Brain microvascular endothelial cell (primary cell): ENCODE measurements around the gene PRKAG3.

Source experiments
- DNase-seq: peaks from one replicate; pipeline ENCODE4 v3.0.0-alpha.2; 2020
- H3K27ac ChIP-seq: fragments of 250-450 bp; sonication (Bioruptor Pico); 2 replicates; pipeline ENCODE4 v1.5.1; 2020; ENCODE audit warnings: mild to moderate bottlenecking, moderate library complexity
- H3K27me3 ChIP-seq: fragments of 250-450 bp; sonication (Bioruptor Pico); replicated peaks from 2 replicates; pipeline ENCODE4 v1.5.1; 2020; ENCODE audit warnings: mild to moderate bottlenecking
- H3K36me3 ChIP-seq: fragments of 250-450 bp; sonication (Bioruptor Pico); replicated peaks from 2 replicates; pipeline ENCODE4 v1.5.1; 2020; ENCODE audit warnings: mild to moderate bottlenecking
- H3K4me3 ChIP-seq: 2 replicates; pipeline ENCODE4 v1.5.1; 2011; ENCODE audit warnings: low read depth, mild to moderate bottlenecking, control low read depth, low read length, moderate library complexity
- in situ Hi-C: cut with HindIII; loops from 2 replicates; pipeline ENCODE4 v1.10.0; 2017; ENCODE audit warnings: low sequenced_read_pairs, low pct_ligation_motif_present
- TF ChIP-seq, protein P1 (sequence below): IDR thresholded peaks from 2 replicates; pipeline ENCODE4 v1.5.1; 2011; ENCODE audit warnings: low read depth, mild to moderate bottlenecking, moderate library complexity, low read length, control low read depth, inconsistent platforms; ENCODE audit errors: missing control alignments

The PRKAG3 gene

GRCh38 chr2:218830526-218831306 lies 887 bp downstream of the PRKAG3 start:
- no peaks in the 10 kb centered on the region for H3K36me3 ChIP-seq
- H3K27me3 ChIP-seq: peaks cover 31% of the 10 kb centered on the region
- H3K27ac ChIP-seq: no peak overlapping the region
- in situ Hi-C loops: no loop called here
- TF ChIP-seq, protein P1, sequence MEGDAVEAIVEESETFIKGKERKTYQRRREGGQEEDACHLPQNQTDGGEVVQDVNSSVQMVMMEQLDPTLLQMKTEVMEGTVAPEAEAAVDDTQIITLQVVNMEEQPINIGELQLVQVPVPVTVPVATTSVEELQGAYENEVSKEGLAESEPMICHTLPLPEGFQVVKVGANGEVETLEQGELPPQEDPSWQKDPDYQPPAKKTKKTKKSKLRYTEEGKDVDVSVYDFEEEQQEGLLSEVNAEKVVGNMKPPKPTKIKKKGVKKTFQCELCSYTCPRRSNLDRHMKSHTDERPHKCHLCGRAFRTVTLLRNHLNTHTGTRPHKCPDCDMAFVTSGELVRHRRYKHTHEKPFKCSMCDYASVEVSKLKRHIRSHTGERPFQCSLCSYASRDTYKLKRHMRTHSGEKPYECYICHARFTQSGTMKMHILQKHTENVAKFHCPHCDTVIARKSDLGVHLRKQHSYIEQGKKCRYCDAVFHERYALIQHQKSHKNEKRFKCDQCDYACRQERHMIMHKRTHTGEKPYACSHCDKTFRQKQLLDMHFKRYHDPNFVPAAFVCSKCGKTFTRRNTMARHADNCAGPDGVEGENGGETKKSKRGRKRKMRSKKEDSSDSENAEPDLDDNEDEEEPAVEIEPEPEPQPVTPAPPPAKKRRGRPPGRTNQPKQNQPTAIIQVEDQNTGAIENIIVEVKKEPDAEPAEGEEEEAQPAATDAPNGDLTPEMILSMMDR: no peak
- H3K4me3 ChIP-seq: no peak overlapping the region
- DNase-seq: no peak

DNA sequence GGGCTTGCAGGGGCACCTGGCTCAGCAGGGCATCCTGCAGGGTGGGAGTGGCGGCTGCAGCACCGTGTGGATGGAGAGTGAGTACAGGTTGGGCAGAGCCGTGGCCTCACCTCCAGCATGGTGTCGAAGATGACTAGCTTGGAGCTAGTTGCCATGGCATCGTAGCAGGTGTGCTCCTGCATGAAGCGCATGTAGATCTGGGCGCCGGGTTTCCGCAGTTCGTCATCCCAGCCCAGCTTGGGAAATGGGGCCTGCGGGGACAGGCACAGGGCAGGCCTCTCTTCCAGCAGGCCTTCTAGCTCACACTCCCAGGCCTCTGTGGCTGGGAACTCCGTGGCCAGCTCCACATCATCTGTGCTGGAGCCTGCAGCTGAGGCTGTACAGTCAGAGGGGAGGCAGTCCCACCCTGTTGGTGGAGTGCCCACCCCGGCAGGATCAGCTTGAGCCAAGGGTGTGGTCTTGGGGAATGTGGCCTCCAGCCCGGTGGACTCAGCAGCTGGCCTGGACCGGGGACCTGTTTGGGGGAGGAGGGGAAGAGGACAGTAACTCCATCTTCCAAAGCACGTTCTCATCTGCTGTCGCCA lies 1.6 kb downstream of the PRKAG3 start:
- Histone ChIP-seq H3K4me3 (no peak overlapping the region), H3K27ac (no peak overlapping the region), H3K36me3 (no peaks in the 10 kb centered on the region), H3K27me3 (peaks cover 31% of the 10 kb centered on the region)
- DNase-seq: no peak
- TF ChIP-seq, protein P1: no peak
- in situ Hi-C loops: no loop called here

DNA sequence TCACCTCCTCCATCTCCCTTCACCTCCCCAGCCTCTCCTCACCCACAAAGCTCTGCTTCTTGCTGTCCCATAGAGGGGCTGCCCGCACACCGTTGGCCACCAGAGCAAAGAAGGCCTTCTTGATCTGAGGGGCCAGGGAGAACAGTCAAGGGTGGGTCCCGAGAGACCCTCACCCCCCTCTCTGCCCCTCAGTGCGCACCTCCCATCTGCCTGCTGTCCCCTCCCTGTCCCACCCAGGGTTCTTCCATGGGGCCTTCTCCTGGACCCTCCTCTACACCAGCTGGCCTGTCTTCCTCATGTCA lies 3.2 kb downstream of the PRKAG3 start:
- Histone ChIP-seq H3K27me3 (peaks cover 29% of the 10 kb centered on the region), H3K4me3 (no peak overlapping the region), H3K36me3 (no peaks in the 10 kb centered on the region), H3K27ac (no peak overlapping the region)
- in situ Hi-C loops: no loop called here
- TF ChIP-seq, protein P1: no peak
- DNase-seq: no peak

DNA sequence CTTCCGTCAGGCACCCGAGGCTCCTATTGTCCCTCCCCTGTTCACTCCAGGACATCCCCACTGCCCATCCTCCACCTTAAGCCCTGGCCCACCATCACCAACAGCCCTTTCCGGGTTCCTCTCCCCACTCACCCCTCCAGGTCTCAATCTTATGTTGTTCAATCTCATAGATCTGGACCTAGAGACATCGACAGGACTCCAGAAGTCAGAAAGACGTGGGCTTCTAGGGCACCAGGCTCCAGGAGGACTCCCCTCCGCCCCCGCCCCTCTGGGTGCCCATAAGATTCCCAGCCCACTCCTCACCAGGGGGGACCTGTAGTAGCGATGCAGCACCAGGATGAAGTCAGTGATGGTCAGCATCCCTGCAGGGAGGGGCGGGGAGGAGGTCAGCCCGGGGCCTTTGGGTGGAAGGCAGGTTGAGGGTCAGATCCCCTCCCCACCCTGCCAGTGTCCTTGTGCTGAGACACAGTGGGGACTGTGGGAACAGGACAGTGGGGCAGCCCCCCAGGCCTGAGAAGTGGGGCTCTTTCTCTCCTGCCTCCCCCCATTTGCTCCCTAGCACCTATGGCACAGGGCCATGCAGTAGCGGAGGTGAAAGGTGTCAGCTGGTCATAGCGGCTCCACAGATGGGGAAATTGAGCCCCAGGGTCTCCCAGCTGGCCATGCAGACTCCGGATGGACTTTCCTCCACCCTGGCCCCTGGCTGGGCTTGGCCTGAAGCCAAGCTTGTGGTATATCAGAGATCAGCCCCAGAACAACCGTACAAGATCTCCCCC lies 3.7 kb downstream of the PRKAG3 start:
- TF ChIP-seq, protein P1: no peak
- Histone ChIP-seq H3K27ac (no peak overlapping the region), H3K4me3 (no peak overlapping the region), H3K27me3 (peaks cover 24% of the 10 kb centered on the region), H3K36me3 (no peaks in the 10 kb centered on the region)
- in situ Hi-C loops: no loop called here
- DNase-seq: no peak

- in situ Hi-C loops: no loop called here
- no peaks in the 10 kb centered on the region for H3K36me3 ChIP-seq
Observed at GRCh38 chr2:218826791-218827190, 4.8 kb downstream of the PRKAG3 start.

More at GRCh38 chr2:218826791-218827190, 4.8 kb downstream of the PRKAG3 start:
- H3K27me3 ChIP-seq: peaks cover 20% of the 10 kb centered on the region
- no peak overlapping the region for H3K27ac ChIP-seq
- H3K4me3 ChIP-seq: no peak overlapping the region
- TF ChIP-seq, protein P1: no peak
- DNase-seq: no peak
